K562 (cell line): Measurements from ENCODE around the gene UNKL.

ENCODE experiments used
- FOS ChIP-seq: IDR thresholded peaks from 3 replicates; pipeline ENCODE4 v1.6.1; 2011; ENCODE audit not compliant: insufficient read length; ENCODE audit errors: extremely low read depth
- IRF2 ChIP-seq: sonication (generic); formaldehyde crosslinking; IDR thresholded peaks from 2 replicates; pipeline ENCODE4 v1.8.1; 2022; ENCODE audit warnings: mild to moderate bottlenecking, missing genetic modification reagents
- NFXL1 ChIP-seq: fragments of 450-650 bp; formaldehyde crosslinking; IDR thresholded peaks from 2 replicates; pipeline ENCODE4 v1.4.0; 2021; ENCODE audit warnings: mild to moderate bottlenecking
- TF ChIP-seq, protein P1 (sequence below), 3 experiments: IDR thresholded peaks in 2 of 3; conservative IDR thresholded peaks in 1 of 3; 2 replicates each; pipeline ENCODE4 v1.5.1; 2011 to 2012; ENCODE audit warnings: low read length in 3 of 3, mild to moderate bottlenecking in 3 of 3, control low read depth in 2 of 3, improper control_type of control experiment in 1 of 3, inconsistent platforms in 1 of 3, low read depth in 1 of 3, mixed read lengths in 1 of 3, moderate library complexity in 1 of 3; ENCODE audit not compliant: insufficient read depth in 2 of 3

DNA sequence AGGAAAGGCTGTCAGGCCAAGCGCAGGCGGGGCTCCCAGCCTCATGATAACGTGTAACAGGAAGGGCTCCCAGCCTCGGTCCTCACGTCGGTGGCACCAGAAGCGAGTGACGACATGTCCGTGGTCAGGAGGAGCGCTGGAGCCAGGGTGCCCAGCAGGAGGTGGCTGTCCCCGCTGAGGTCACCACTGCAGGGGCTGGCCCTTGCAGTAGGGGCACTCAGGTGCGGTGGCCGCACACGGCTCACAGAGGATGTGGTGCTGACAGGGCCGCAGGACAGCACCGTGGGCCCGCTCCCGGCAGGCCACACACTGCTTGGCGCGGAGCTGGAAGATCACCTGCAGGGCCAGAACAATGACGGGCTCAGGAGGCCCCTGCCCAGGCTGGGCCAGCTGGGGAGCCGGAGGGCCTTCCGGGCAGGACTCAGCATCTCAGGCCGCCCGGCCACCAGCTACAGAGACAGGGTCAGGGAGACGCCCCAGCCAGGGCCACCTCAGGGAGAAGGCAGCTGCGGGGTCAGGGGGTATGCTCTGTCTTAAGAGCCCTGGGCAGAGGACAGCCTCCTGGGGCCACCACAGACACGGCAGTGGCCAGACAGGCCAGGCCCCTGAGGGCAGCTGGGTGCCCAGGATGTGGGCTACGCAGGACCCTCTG is 48.3 kb downstream of the UNKL start:
- TF ChIP-seq FOS (no peak), NFXL1 (CRISPR knock-in tag) (no peak), IRF2 (CRISPR knock-in tag) (no peak)
- TF ChIP-seq, protein P1, sequence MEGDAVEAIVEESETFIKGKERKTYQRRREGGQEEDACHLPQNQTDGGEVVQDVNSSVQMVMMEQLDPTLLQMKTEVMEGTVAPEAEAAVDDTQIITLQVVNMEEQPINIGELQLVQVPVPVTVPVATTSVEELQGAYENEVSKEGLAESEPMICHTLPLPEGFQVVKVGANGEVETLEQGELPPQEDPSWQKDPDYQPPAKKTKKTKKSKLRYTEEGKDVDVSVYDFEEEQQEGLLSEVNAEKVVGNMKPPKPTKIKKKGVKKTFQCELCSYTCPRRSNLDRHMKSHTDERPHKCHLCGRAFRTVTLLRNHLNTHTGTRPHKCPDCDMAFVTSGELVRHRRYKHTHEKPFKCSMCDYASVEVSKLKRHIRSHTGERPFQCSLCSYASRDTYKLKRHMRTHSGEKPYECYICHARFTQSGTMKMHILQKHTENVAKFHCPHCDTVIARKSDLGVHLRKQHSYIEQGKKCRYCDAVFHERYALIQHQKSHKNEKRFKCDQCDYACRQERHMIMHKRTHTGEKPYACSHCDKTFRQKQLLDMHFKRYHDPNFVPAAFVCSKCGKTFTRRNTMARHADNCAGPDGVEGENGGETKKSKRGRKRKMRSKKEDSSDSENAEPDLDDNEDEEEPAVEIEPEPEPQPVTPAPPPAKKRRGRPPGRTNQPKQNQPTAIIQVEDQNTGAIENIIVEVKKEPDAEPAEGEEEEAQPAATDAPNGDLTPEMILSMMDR (IDR thresholded peaks at IDR 0.05 in 2 of 3, conservative IDR thresholded peaks at IDR 0.05 in 1 of 3; ENCODE audit: insufficient read depth in 2 of 3, low read depth in 1 of 3, low read length in 3 of 3) = no peak
